CD4-positive, alpha-beta T cell treated with Interferon gamma for 1 hour (primary cell): ENCODE data around the gene RPA3.
"Not testable (repeated sequence)": the region's sequence is repeated elsewhere in the genome, so short reads cannot be mapped to it uniquely, and the experiment has no call there.

Source experiments
- DNase-seq: peaks from one replicate; pipeline ENCODE4 v3.0.0-alpha.2; 2020

The RPA3 gene

DNA sequence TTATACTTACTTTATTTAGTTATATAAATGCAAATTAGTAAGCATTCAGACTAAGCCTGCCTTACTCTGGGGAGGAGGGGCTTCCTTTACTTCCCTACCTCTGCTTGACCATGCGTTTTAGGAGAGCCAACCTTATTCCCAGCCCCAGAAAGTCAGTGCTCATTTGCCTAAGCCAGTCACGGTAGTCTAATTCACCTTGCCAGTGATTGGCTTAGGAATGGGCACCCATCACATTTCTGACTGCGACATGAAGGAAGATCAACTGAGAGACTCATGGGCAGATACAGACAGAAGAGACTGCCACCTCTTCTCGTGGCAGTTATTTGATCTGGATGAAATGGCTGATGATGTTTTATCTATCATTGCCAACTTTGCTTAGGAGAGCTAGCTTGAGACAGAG lies 29.5 kb downstream of the RPA3 start:
- DNase-seq: no peak

DNA sequence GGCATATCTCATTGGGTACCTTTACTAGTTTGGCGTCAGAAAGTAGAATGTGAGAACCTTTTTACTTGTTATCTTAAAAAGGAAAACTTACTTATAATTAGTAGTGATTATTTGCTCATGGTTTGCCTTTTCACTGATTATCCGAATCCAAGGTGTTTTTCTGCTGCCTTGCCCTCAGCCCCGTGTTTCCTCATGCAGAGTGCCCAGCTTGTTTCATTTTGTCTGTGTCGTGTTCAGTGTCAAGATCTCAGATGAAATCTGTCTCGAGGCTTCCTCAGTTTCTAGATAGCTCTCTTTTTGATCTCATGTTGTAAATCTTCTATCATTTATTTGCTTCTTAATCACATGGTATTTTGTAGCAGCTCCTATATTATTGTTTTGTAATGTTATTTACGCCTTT lies 30.1 kb downstream of the RPA3 start:
- DNase-seq: no peak

- DNase-seq: no peak
These were observed 30.6 kb downstream of the RPA3 start for GRCh38 chr7:7687800-7688199.

- DNase-seq: no peak
These were observed 31.4 kb downstream of the RPA3 start for GRCh38 chr7:7686811-7687508.

DNA sequence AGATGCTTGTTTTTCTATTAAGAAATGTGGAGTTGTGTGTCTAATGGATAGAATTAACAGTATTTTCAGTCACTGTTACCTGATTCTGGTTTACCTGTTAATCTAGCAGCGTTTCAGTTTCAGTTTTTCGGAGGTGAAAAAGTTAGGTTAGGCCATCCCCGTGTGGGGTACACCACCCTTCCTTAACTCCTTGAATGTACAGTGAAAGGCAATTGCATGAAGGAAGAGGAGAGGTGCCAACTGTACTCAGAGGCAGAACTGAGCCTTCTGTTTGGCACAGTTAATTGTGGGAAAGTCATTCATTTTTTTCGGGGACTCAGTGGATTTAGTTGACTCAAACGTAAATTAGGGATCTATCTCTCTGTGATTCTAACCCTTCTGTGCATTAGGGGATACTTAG lies 35.5 kb downstream of the RPA3 start:
- no peak for DNase-seq

DNA sequence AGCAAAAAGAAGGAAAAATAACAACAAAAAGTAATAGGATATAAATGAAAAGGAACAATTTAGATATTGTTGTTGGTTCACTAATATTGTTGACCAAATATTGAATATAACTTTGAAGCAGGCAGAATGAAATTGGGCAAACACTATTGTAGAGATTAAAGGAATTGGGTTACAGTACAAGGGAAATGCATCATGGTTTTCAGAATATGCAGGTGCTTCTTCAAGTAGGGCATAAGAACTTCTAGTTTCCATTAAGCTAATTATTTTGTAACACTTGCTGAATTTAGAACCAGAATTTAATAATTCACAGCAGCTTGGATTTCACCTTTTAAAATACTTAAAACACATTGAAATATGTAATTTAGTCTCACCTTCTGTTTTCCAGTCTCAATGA lies 36.5 kb downstream of the RPA3 start:
- DNase-seq: no peak

- peak; percentile 2 for DNase-seq
These were observed 37.0 kb downstream of the RPA3 start for GRCh38 chr7:7681191-7681935.

- DNase-seq: not testable (repeated sequence)
These were observed 38.8 kb downstream of the RPA3 start for GRCh38 chr7:7679640-7680039.

GRCh38 chr7:7675686-7676085 lies 42.7 kb downstream of the RPA3 start:
- no peak for DNase-seq

- DNase-seq: no peak
These were observed 45.2 kb downstream of the RPA3 start for GRCh38 chr7:7673240-7673550.

DNA sequence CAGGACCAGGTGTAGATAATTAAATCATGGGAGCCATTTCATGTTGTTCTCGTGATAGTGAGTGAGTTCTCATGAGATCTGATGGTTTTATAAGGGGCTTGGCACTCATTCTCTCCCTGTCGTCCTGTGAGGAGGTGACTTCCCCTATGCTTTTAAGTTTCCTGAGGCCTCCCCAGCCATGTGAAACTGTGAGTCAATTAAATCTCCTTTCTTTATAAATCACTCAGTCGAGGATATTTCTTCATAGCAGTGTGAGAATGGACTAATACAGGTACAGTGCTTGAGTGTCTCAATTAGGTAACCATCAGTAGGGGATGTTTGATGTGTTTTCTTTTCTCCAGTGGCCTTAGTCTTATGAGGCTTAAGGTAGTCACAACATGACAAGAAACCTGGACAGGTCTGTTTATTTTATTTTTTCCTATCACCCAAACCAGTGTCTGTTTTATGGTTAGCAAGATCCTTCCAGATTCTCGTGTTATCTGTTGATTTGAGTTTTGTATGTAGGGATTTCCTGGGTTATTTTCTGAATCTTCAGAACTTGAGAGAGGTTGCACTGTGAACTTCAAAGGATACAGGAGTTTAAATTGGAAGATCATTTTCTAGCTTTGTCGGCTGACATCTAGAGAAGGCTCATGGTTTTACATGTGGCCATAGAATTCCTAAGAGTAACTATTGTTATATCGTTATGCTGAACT lies 45.7 kb downstream of the RPA3 start:
- no peak for DNase-seq

GRCh38 chr7:7671361-7671760 lies 47.0 kb downstream of the RPA3 start:
- no peak for DNase-seq

GRCh38 chr7:7670490-7670889 lies 47.9 kb downstream of the RPA3 start:
- DNase-seq: no peak

DNA sequence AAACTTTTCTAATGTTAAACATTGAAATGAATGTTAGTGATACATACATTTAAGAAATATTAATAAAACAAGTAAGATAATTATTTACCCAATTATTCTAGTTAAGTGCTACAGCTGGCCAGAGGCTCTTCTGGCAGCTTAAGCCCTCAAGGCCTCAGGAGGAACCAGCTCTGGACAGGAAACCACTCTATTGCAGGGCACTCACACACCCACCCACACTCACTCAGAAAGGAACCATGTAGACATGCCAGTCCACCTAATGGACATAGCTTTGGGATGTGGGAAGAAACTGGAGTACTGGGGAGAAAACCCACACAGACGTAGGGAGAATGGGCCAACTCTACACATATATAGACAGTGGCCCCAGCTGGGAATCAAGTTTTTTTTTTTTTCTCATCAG lies 49.7 kb downstream of the RPA3 start:
- no peak for DNase-seq

DNA sequence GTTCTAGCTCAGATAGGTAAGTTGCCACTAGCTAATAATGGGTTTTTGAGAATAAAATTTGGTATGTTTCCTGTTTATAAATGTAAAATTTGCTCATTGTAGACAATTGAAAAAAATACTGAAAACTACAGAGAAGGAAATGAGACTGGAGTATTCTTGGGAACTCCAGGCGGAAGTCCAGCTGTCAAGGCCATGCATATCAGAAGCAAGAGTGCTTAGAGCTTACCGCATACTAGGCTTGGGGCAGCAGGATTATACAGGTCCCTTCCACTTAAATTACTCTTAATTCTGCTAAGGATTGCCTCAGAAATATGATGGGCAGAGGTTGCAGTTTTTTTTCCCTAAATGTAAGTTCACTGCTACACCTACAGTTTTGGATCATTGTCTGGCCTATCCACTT lies 51.2 kb downstream of the RPA3 start:
- DNase-seq: no peak

GRCh38 chr7:7665031-7665430 lies 53.4 kb downstream of the RPA3 start:
- DNase-seq: no peak

- DNase-seq: no peak
These were observed 54.1 kb downstream of the RPA3 start for GRCh38 chr7:7664291-7664690.

DNA sequence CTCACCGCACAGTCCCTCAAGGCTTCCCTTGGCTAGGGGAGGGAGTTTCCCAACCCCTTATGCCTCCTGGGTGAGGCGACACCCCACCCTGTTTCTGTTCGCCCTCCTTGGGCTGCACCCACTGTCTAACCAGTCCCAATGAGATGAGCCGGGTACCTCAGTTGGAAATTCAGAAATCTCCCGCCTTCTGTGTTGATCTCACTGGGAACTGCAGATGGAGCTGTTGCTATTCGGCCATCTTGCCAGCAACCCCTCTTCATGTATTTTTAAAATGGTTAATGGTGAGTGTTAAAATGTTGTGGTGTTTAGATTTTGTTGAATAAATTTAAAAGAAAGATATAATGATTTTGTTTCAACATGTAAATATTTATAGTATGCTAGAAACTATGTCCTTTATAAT lies 55.9 kb downstream of the RPA3 start:
- DNase-seq: no peak

DNA sequence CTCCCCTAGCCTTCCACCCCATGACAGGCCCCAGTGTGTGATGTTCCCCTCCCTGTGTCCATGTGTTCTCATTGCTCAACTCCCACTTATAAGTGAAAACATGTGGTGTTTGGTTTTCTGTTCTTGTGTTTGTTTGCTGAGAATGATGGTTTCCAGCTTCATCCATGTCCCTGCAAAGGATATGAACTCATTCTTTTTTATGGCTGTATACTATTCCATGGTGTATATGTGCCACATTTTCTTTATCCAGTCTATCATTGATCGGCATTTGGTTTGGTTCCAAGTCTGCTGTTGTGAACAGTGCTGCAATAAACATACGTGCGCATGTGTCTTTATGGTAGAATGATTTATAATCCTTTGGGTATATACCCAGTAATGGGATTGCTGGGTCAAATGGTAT lies 61.9 kb downstream of the RPA3 start:
- not testable (repeated sequence) for DNase-seq

DNA sequence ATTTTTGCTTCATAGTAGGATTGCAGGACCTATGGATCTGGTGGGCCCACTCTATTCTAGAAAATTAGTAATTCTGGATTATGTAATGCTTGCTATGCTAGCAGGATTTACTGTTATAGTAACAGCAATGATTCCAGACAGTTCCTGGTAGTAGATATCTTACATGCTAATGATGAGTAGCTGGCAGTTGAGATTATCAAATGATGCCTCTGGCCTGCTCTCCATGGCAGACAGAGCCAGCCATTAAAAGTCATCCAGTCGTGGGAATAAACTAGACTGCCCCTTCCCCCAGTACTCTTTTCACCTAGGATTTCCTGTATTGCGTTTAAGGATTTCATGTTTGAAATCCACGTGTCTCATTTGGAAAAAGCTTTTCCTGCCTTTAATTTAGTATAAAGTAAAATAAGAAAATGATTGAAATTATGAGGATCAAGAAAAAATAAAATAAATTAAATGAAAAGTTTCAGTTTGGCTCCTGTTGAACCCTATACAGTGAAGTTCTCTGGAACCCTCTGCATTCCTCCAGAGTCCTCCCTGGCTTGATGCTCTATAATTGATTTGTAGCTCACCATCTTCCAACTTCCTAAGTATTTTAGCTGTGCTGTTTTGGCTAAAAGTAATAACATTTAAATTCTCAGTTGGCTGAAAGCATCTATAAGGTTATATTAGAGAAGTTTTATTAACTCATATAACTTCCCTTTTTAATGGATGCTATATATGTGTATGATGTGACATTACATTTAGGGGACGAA lies 63.3 kb downstream of the RPA3 start:
- DNase-seq: no peak

DNA sequence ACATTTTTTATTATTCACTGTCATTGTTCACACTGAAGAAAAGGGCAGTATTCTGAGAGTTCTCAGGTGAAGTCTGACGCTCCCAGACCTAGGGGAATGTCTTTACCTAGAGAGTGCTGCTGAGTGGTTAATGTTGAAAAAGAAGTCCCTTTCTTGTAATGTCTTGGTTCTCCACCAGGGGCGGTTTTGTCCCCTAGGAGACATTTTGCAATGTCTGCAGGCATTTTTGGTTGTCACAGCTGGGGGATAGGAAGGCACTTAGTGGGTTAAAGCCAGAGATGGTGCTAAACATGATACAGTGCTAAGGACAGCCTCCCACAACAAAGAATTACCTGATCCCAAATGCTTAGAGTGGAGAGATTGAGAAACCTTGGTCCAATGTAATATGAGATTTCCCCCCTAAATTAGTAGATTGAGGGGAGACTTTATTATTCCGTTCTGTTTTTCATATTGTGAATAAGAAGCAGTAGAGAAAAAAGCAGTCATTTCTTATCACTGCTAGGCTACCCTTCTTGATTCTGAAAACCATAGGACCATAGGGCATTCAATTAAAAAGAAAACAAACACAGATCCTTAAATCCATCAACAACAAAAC lies 64.7 kb downstream of the RPA3 start:
- no peak for DNase-seq

GRCh38 chr7:7652798-7653540 lies 65.4 kb downstream of the RPA3 start:
- DNase-seq: no peak
